ENCODE data around the gene PRDM5.

PRDM5 gene

DNA sequence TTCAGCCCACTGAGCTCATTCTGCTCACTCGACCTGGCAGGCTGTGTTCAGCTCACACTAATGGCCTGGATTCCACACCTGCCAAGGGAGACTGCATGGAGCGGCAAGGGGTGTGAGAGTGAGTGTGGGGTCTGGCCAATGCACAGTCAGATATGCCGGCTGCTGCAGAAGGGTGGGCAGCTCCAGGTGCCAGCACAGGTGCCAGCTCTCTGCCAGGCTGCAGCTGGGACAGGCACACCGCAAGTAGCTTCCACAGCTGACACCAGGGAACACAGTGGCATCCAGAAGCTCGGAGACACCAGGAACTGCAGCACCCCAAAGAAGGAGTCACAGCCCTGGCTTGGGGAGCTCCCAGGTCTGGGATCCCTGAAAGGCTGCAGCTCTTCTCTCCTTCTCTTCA, 83.7 kb downstream of the PRDM5 start:
- no peak overlapping the region for H3K27ac Mint-ChIP-seq
- H3K4me3 Mint-ChIP-seq: no peak overlapping the region
- TF ChIP-seq, protein P1, sequence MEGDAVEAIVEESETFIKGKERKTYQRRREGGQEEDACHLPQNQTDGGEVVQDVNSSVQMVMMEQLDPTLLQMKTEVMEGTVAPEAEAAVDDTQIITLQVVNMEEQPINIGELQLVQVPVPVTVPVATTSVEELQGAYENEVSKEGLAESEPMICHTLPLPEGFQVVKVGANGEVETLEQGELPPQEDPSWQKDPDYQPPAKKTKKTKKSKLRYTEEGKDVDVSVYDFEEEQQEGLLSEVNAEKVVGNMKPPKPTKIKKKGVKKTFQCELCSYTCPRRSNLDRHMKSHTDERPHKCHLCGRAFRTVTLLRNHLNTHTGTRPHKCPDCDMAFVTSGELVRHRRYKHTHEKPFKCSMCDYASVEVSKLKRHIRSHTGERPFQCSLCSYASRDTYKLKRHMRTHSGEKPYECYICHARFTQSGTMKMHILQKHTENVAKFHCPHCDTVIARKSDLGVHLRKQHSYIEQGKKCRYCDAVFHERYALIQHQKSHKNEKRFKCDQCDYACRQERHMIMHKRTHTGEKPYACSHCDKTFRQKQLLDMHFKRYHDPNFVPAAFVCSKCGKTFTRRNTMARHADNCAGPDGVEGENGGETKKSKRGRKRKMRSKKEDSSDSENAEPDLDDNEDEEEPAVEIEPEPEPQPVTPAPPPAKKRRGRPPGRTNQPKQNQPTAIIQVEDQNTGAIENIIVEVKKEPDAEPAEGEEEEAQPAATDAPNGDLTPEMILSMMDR (IDR thresholded peaks at IDR 0.05): no peak
- peaks cover 16% of the 10 kb centered on the region for H3K9me3 Mint-ChIP-seq
- H3K4me1 Mint-ChIP-seq: no peaks in the 10 kb centered on the region
- peaks cover 2% of the 10 kb centered on the region for H3K27me3 Mint-ChIP-seq (ENCODE audit: low read depth, poor library complexity)
- DNase-seq: no peak
- H3K36me3 Mint-ChIP-seq (ENCODE audit: low read depth): peaks cover 23% of the 10 kb centered on the region

DNA sequence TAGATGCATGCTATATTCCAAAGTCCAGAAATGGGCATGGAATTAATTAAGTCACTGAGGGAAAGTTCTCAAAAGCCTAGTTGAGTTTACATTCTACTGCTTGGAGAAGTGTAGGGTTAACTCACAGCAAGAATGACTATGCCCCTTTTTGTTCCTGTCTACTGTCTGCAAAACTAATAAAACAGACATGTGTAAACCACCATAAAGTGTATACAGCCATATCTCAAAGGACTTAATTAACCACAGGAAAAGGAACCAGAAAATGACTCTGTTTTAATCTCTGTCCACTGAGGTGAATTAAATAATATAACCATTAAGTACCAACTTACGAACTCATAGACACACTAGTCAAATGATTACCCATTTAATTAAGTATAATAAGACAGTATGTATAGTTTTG, 84.9 kb downstream of the PRDM5 start:
- Mint-ChIP-seq H3K27ac (no peak overlapping the region), H3K9me3 (peaks cover 21% of the 10 kb centered on the region), H3K27me3 (ENCODE audit: low read depth, poor library complexity) (no peaks in the 10 kb centered on the region), H3K4me1 (no peaks in the 10 kb centered on the region), H3K4me3 (no peak overlapping the region), H3K36me3 (ENCODE audit: low read depth) (peaks cover 34% of the 10 kb centered on the region)
- DNase-seq: no peak
- TF ChIP-seq, protein P1 (IDR thresholded peaks at IDR 0.05): no peak

DNA sequence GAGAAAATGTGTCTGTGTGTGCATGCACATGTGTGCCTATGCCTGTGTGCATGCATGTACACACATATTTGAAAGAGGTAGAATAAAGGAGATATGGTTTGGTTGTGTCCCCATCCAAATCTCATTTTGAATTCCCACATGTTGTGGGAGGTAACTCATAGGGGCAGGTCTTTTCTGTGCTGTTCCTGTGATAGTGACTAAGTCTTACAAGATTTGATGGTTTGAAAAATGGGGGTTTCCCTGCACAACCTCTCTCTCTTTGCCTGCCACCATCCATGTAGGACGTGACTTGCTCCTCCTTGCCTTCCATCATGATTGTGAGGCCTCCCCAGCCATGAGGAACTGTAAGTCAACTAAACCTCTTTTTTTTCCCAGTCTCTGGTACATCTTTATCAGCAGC, 87.2 kb downstream of the PRDM5 start:
- H3K36me3 Mint-ChIP-seq (ENCODE audit: low read depth): peaks cover 38% of the 10 kb centered on the region
- DNase-seq: no peak
- H3K27ac Mint-ChIP-seq: no peak overlapping the region
- H3K4me3 Mint-ChIP-seq: no peak overlapping the region
- TF ChIP-seq, protein P1 (IDR thresholded peaks at IDR 0.05): no peak
- H3K4me1 Mint-ChIP-seq: no peaks in the 10 kb centered on the region
- H3K27me3 Mint-ChIP-seq (ENCODE audit: low read depth, poor library complexity): no peaks in the 10 kb centered on the region
- H3K9me3 Mint-ChIP-seq: peaks cover 21% of the 10 kb centered on the region

DNA sequence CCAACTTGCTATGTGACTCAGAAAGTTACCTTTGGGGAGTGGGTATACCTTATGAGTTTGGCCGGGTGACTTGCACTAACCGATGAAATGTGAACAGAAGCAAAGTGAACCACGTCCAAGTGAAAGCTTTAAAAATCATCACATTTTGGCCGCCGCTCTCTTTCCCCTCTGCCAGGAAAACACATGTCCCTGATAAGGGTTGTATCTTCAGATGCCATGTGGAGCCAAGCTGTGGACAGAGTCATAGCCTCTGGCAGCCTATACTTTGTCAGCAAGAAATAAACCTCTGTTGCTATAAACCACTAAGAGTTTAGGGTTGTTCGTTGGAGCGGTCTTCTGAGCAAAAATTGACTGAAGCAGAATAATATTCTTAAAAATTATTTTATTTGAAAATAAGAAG, 92.3 kb downstream of the PRDM5 start:
- Mint-ChIP-seq H3K27me3 (ENCODE audit: low read depth, poor library complexity) (no peaks in the 10 kb centered on the region), H3K9me3 (peaks cover 17% of the 10 kb centered on the region), H3K36me3 (ENCODE audit: low read depth) (peaks cover 30% of the 10 kb centered on the region), H3K27ac (no peak overlapping the region), H3K4me1 (peaks cover 14% of the 10 kb centered on the region), H3K4me3 (no peak overlapping the region)
- TF ChIP-seq, protein P1 (IDR thresholded peaks at IDR 0.05): no peak
- DNase-seq: no peak

DNA sequence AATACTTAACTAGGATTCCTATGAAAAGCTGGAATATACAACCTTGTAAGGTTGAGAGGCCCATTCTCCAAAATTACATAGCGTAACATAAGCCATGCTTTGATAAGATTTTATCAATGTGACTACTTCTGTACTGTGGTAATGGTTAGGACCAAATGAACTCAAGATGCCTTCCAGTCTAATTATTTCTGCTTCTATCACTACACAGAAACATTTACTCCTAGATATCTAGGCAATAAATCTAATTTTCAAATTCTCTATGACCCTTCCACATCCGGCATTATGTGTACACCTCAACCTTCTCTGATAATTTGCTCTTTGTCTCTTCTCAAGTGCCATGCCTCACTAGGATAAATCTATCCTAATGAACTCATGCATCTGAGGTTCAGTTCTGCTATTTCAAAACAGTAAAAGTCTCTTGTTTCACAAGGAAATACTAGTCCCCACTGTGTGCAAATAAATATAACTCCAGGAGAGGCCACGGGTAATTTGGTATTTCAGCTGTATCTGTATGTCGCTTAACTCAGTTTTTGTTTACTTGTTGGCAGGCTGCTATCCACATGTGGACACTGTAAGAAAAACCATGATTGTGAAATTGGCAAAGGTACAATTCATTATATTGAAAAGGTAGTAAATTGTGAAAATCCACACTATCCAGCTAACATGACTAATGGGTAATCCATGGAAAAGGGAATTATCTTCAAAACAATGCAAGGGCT, 93.3 kb downstream of the PRDM5 start:
- peaks cover 9% of the 10 kb centered on the region for H3K9me3 Mint-ChIP-seq
- peaks cover 15% of the 10 kb centered on the region for H3K4me1 Mint-ChIP-seq
- H3K27me3 Mint-ChIP-seq (ENCODE audit: low read depth, poor library complexity): no peaks in the 10 kb centered on the region
- H3K27ac Mint-ChIP-seq: no peak overlapping the region
- H3K36me3 Mint-ChIP-seq (ENCODE audit: low read depth): peaks cover 20% of the 10 kb centered on the region
- TF ChIP-seq, protein P1 (IDR thresholded peaks at IDR 0.05): no peak
- no peak for DNase-seq
- H3K4me3 Mint-ChIP-seq: no peak overlapping the region

DNA sequence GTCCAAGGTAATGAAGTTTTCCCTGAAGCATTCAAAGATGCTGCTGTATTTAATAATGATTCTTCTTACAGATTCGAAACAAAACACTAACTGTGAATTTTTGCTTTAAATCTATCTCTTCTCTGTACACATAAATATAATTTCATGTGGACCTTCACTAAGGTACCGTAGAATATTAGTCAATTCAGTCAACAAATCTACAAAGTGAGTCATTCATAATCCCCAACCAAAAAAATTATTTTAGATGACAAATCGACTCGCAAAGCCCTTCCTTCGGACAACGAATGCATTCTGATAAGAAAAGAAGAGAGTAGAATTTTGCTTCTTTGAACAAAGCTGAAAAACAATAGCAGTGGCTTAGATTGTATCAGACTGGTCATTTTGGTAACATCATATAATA, 95.7 kb downstream of the PRDM5 start:
- DNase-seq: no peak
- Mint-ChIP-seq H3K4me3 (no peak overlapping the region), H3K27me3 (ENCODE audit: low read depth, poor library complexity) (no peaks in the 10 kb centered on the region), H3K4me1 (peaks cover 20% of the 10 kb centered on the region), H3K9me3 (no peaks in the 10 kb centered on the region), H3K36me3 (ENCODE audit: low read depth) (no peaks in the 10 kb centered on the region), H3K27ac (no peak overlapping the region)
- TF ChIP-seq, protein P1 (IDR thresholded peaks at IDR 0.05): no peak

Measured in nephron progenitor cell (in vitro differentiated cells).